Hypothalamus (tissue), 51 donors: ENCODE measurements around the gene DCTN5.

ENCODE experiments used
- DNase-seq, 51 donors: peaks; one replicate each; lab custom pipeline; 2025; lab: John Stamatoyannopoulos, UW

Gene DCTN5

GRCh38 chr16:23651943-23652468 is 10.7 kb downstream of the DCTN5 start:
- no peak for DNase-seq

- DNase-seq, result no peak
Observed at GRCh38 chr16:23663918-23664317, 22.7 kb downstream of the DCTN5 start.

- DNase-seq, result no peak
Observed at GRCh38 chr16:23666571-23667354, 25.5 kb downstream of the DCTN5 start.

- DNase-seq, result no peak
Observed at GRCh38 chr16:23667355-23667659, 26.0 kb downstream of the DCTN5 start.

- DNase-seq, result no peak
Observed at GRCh38 chr16:23668225-23668624, 27.0 kb downstream of the DCTN5 start.

GRCh38 chr16:23668873-23669272 is 27.6 kb downstream of the DCTN5 start:
- DNase-seq, result no peak

GRCh38 chr16:23670137-23670776 is 29.0 kb downstream of the DCTN5 start:
- peak in 2 of 51 donors; percentile 5 to 16 for DNase-seq

GRCh38 chr16:23673971-23674614 is 32.8 kb downstream of the DCTN5 start:
- DNase-seq, result no peak

- peak in 1 of 51 donors; percentile 33 for DNase-seq
Observed at GRCh38 chr16:23676924-23677480, 35.7 kb downstream of the DCTN5 start.

- peak in 48 of 51 donors; percentile 6 to 79 (median 52) for DNase-seq
Observed at GRCh38 chr16:23678430-23679273, 37.4 kb downstream of the DCTN5 start, which contains the start of gene PLK1. Gene PLK1, plus strand, starts transcription at chr16:23678889. Its CDS starts 44 bp downstream, at chr16:23678933.

GRCh38 chr16:23679274-23679985 is 38.2 kb downstream of the DCTN5 start:
- DNase-seq, result no peak

GRCh38 chr16:23679986-23680336 is 38.7 kb downstream of the DCTN5 start:
- no peak for DNase-seq

GRCh38 chr16:23682181-23682580 is 40.9 kb downstream of the DCTN5 start:
- DNase-seq, result no peak

- DNase-seq, result no peak
Observed at GRCh38 chr16:23683487-23683886, 42.2 kb downstream of the DCTN5 start.

- no peak for DNase-seq
Observed at GRCh38 chr16:23687034-23687808, 46.0 kb downstream of the DCTN5 start.

- DNase-seq, result no peak
Observed at GRCh38 chr16:23689442-23690187, 48.3 kb downstream of the DCTN5 start.

GRCh38 chr16:23690771-23691482 is 49.7 kb downstream of the DCTN5 start:
- no peak for DNase-seq
